NCI-H2196 (cell line): ENCODE results near the gene FAM149A.

Source experiments
- DNase-seq: peaks from one replicate; lab custom pipeline; 2025; ENCODE audit not compliant: unreplicated experiment; lab: John Stamatoyannopoulos, UW

FAM149A gene

DNA sequence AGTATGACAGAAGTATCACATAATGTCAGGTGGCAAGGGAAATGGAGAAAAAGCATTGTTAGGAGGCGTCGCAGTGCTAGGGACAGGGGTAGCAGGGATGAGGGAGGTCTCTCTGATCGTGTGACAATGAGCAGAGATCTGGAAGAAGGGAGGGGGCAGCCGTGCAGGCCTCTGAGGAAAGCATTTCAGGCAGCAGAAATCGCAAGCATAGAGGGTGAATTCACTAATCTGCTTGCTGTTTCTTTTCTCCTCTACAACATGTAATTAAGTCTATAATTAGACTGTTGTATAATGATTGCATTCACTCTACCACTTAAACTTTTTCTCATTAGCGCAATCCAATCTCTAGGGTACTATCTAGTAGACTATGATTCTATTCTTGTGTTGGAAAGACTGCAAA, 96.0 kb downstream of the FAM149A start:
- DNase-seq = no peak

DNA sequence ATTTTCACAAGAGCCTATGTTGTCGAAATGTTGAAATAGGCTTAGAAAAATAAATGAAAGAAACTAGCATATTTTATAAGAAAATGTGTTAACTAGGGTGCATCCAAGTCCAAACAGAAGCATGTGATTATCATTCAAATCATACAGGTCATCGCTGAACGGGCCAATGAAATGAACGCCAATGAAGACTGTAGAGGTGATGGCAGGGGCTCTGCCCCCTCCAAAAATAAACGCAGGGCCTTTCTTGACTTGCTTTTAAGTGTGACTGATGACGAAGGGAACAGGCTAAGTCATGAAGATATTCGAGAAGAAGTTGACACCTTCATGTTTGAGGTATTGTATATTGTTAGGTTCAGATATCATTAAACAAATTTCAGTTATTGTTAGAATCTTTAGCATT, 96.5 kb downstream of the FAM149A start:
- no peak for DNase-seq

- no peak for DNase-seq
These were observed 97.2 kb downstream of the FAM149A start for GRCh38 chr4:186201535-186202230.

- DNase-seq = no peak
These were observed 98.1 kb downstream of the FAM149A start for GRCh38 chr4:186202490-186203140.

GRCh38 chr4:186203406-186203805, 98.9 kb downstream of the FAM149A start:
- no peak for DNase-seq

DNA sequence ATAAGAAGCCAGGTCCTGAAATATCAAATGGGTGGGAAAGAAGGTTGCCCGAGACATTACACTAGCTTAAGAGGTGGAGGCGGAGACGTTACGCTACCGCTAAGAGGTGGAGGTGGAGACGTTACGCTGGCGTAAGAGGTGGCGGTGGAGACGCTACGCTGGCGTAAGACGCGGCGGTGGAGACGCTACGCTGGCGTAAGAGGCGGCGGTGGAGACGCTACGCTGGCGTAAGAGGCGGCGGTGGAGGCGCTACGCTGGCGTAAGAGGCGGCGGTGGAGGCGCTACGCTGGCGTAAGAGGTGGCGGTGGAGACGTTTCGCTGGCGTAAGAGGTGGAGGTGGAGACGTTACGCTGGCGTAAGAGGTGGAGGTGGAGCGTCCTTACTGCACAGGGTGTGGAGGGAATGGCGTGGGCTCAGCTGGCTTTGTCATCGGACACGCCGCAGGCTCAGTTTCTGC, 99.6 kb downstream of the FAM149A start:
- no peak for DNase-seq

- no peak for DNase-seq
These were observed 100.2 kb downstream of the FAM149A start for GRCh38 chr4:186204686-186205085.

DNA sequence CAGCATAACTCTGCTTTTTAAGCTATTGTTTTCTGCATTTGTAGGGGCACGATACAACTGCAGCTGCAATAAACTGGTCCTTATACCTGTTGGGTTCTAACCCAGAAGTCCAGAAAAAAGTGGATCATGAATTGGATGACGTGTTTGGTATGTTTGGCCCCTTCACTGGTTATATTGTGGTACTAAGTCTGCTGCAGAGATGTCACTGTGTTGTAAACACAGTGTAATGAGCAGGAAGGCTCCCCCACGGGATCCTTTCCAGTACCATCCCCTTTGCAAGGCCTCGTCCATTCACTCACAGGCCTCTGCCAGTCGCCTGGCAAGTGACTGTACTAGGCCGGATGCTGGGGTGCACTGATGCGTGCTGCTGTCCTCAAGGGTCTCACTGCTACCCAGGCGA, 100.7 kb downstream of the FAM149A start:
- no peak for DNase-seq

DNA sequence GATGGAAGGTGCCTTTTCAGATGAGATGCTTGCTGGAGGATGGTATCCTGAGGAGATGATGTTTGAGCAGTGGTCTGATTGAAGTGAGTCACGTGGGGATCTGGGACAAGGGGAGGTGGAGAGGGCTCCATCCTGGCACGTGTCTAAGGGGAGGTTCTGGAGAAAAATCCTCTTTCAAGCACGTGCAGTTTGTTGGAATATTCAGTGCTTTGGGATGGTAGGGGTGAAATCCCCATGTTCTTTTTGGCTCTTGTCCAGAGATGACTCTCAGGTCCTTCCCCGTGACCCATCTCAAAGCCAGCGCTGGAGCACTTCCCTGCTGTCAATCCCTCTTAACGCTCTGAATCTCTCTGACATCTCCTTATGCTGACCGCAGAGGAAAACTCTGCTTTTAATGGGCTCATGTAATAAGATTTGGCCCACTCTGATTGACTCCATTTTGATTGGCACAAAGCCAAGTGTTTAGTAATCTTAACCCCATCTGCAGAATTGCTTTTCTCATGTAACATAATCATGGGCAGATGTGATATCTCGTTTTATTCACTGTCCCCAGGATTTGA, 112.0 kb downstream of the FAM149A start:
- no peak for DNase-seq

GRCh38 chr4:186217733-186218293, 113.3 kb downstream of the FAM149A start:
- DNase-seq = no peak

- DNase-seq = no peak
These were observed 117.1 kb downstream of the FAM149A start for GRCh38 chr4:186221624-186222023.
